Panc1 (cell line): ENCODE results near the gene NCDN. TPM values are rescaled to one million over a fixed set of nuclear protein-coding genes. Genes with fewer than 3 reads are reported as not detected.

Experiments
- ATAC-seq: fragments of 200-7000 bp; cut with Tn5 transposase; 2 replicates; pipeline ENCODE4 v1.9.1; 2020; ENCODE audit warnings: mild to moderate bottlenecking, moderate library complexity
- BruUV-seq: library from RNA; stranded (reverse); fragments of 400-500 nt; replicated peaks from 2 replicates; lab custom pipeline; 2021; lab: Mats Ljungman, UMichigan
- CTCF ChIA-PET: fragments of 300-600 bp; sonication (Branson Sonifier 250); formaldehyde crosslinking; loops from one replicate; lab custom pipeline; 2022; ENCODE audit warnings: antibody characterized with exemption; lab: Charles Lee
- POLR2A ChIA-PET: fragments of 300-600 bp; sonication (Branson Sonifier 250); formaldehyde crosslinking; loops from one replicate; lab custom pipeline; 2022; ENCODE audit warnings: antibody characterized with exemption; lab: Charles Lee
- DNase-seq: peaks from one replicate; pipeline ENCODE4 v3.0.0-alpha.2; 2010; ENCODE audit warnings: low read depth, low spot score
- H3K27ac ChIP-seq: 2 replicates; pipeline ENCODE4 v1.5.1; 2011; ENCODE audit warnings: mild to moderate bottlenecking, low read length, inconsistent platforms
- H3K27me3 ChIP-seq: fragments of 200-500 bp; sonication (Bioruptor generic); 2 replicates; pipeline ENCODE4 v1.6.0; 2014; ENCODE audit warnings: low read length, inconsistent platforms; ENCODE audit not compliant: control insufficient read depth, insufficient read depth
- H3K36me3 ChIP-seq: fragments of 200-500 bp; sonication (Bioruptor generic); 2 replicates; pipeline ENCODE4 v1.5.1; 2014; ENCODE audit warnings: inconsistent platforms, mild to moderate bottlenecking, low read length, moderate library complexity; ENCODE audit not compliant: control insufficient read depth, insufficient read depth
- H3K4me1 ChIP-seq: 2 replicates; pipeline ENCODE4 v1.5.1; 2011; ENCODE audit warnings: inconsistent platforms, mild to moderate bottlenecking, low read length, moderate library complexity; ENCODE audit not compliant: control insufficient read depth, insufficient read depth
- H3K4me3 ChIP-seq, 2 experiments: 2 replicates each; pipeline ENCODE4 v1.5.1; 2011 to 2012; ENCODE audit warnings: low read depth in 2 of 2, low read length in 2 of 2, mild to moderate bottlenecking in 2 of 2, inconsistent platforms in 1 of 2, moderate library complexity in 1 of 2
- H3K9me3 ChIP-seq: fragments of 200-500 bp; sonication (Bioruptor generic); 2 replicates; pipeline ENCODE4 v1.5.1; 2014; ENCODE audit warnings: low read depth, mild to moderate bottlenecking, inconsistent platforms, low read length, moderate library complexity; ENCODE audit not compliant: control insufficient read depth, insufficient read depth
- POLR2AphosphoS5 ChIP-seq: IDR thresholded peaks from 2 replicates; pipeline ENCODE4 v1.6.1; 2012; ENCODE audit warnings: mild to moderate bottlenecking, low read depth, low read length, moderate library complexity
- SIN3A ChIP-seq: IDR thresholded peaks from 2 replicates; pipeline ENCODE4 v1.6.1; 2012; ENCODE audit warnings: low read depth, mild to moderate bottlenecking, low read length, moderate library complexity, borderline replicate concordance; ENCODE audit not compliant: insufficient read depth
- TCF7L2 ChIP-seq: IDR thresholded peaks from 2 replicates; pipeline ENCODE4 v1.6.1; 2011; ENCODE audit warnings: mild to moderate bottlenecking, low read depth, low read length, inconsistent platforms
- in situ Hi-C: cut with HindIII; loops from 2 replicates; pipeline ENCODE4 v1.10.0; 2016; ENCODE audit warnings: low sequenced_read_pairs, low pct_unique_long_range_greater_than_20kb
- intact Hi-C: fragments of 100-400 bp; cut with micrococcal nuclease; formaldehyde crosslinking; loops from one replicate; pipeline ENCODE4 v1.10.0; 2022; ENCODE audit not compliant: unreplicated experiment
- total RNA-seq: library from RNA; stranded (reverse); gene quantifications from one replicate; pipeline ENCODE4 v1.2.1, GENCODE V29; 2021; ENCODE audit not compliant: unreplicated experiment
- TF ChIP-seq, protein P1 (sequence below): fragments of 450-650 bp; IDR thresholded peaks from 2 replicates; pipeline ENCODE4 v1.5.1; 2017; ENCODE audit warnings: mild to moderate bottlenecking
- TF ChIP-seq, protein P2 (sequence below), 2 experiments: IDR thresholded peaks; 2 replicates each; pipeline ENCODE4 v1.6.1; 2011 to 2012; ENCODE audit warnings: low read depth in 2 of 2, control low read depth in 1 of 2, low read length in 1 of 2, mild to moderate bottlenecking in 1 of 2, moderate library complexity in 1 of 2; ENCODE audit not compliant: insufficient read depth in 1 of 2

Gene NCDN
- total RNA-seq, 1 experiment from 2014 or later = 64.1 TPM

DNA sequence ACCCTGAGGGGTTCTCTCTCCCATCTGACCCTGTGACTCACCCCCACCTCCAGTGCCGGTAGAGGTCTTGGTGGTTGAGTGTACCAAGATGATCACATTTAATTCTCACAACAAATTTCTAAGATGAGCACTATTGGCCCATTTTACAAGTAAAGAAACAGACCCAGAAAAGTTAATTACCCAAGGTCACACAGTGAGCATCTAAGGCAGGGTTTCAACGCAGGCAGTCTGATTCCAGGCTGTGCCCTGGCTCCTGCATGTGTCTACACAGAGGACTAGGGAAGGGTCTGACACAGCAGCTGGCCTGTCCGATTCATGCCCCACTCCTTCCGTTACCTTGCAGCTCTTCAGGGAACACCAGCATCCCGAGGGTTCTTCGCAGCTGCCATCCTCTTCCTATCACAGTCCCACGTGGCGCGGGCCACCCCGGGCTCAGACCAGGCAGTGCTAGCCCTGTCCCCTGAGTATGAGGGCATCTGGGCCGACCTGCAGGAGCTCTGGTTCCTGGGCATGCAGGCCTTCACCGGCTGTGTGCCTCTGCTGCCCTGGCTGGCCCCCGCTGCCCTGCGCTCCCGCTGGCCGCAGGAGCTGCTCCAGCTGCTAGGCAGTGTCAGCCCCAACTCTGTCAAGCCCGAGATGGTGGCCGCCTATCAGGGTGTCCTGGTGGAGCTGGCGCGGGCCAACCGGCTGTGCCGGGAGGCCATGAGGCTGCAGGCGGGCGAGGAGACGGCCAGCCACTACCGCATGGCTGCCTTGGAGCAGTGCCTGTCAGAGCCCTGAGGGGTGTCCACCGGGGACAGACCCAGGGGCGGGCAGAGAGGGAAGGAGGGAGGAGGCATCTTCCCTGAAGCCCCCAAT is 7.5 kb downstream of the NCDN start:
- no peak for ATAC-seq
- Histone ChIP-seq H3K4me1 (no peaks in the 10 kb centered on the region; the same call in 1 of the 2 replicates), H3K9me3 (no peaks in the 10 kb centered on the region), H3K36me3 (no peaks in the 10 kb centered on the region; the same call in 1 of the 2 replicates), H3K27ac (no peak overlapping the region; the same call in 1 of the 2 replicates), H3K27me3 (no peaks in the 10 kb centered on the region), H3K4me3 (no peak overlapping the region)
- no peak for DNase-seq
- ChIA-PET POLR2A (no interaction called here), CTCF (interaction anchor here (0.6 to 2.2 kb wide), 6 partner anchors 8 to 150 kb away, joined by 3 to 45 read pairs (median 4); partner anchors contain the start of gene TFAP2E)
- in situ Hi-C loops = no loop called here
- intact Hi-C loops = loop anchor here (1.0 kb wide), 1 partner anchor 114 kb away; no protein-coding TSS in a partner anchor
- TF ChIP-seq SIN3A (no peak), TCF7L2 (no peak), POLR2AphosphoS5 (no peak)
- TF ChIP-seq, protein P1, sequence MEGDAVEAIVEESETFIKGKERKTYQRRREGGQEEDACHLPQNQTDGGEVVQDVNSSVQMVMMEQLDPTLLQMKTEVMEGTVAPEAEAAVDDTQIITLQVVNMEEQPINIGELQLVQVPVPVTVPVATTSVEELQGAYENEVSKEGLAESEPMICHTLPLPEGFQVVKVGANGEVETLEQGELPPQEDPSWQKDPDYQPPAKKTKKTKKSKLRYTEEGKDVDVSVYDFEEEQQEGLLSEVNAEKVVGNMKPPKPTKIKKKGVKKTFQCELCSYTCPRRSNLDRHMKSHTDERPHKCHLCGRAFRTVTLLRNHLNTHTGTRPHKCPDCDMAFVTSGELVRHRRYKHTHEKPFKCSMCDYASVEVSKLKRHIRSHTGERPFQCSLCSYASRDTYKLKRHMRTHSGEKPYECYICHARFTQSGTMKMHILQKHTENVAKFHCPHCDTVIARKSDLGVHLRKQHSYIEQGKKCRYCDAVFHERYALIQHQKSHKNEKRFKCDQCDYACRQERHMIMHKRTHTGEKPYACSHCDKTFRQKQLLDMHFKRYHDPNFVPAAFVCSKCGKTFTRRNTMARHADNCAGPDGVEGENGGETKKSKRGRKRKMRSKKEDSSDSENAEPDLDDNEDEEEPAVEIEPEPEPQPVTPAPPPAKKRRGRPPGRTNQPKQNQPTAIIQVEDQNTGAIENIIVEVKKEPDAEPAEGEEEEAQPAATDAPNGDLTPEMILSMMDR = peak; percentile 21
- TF ChIP-seq, protein P2, sequence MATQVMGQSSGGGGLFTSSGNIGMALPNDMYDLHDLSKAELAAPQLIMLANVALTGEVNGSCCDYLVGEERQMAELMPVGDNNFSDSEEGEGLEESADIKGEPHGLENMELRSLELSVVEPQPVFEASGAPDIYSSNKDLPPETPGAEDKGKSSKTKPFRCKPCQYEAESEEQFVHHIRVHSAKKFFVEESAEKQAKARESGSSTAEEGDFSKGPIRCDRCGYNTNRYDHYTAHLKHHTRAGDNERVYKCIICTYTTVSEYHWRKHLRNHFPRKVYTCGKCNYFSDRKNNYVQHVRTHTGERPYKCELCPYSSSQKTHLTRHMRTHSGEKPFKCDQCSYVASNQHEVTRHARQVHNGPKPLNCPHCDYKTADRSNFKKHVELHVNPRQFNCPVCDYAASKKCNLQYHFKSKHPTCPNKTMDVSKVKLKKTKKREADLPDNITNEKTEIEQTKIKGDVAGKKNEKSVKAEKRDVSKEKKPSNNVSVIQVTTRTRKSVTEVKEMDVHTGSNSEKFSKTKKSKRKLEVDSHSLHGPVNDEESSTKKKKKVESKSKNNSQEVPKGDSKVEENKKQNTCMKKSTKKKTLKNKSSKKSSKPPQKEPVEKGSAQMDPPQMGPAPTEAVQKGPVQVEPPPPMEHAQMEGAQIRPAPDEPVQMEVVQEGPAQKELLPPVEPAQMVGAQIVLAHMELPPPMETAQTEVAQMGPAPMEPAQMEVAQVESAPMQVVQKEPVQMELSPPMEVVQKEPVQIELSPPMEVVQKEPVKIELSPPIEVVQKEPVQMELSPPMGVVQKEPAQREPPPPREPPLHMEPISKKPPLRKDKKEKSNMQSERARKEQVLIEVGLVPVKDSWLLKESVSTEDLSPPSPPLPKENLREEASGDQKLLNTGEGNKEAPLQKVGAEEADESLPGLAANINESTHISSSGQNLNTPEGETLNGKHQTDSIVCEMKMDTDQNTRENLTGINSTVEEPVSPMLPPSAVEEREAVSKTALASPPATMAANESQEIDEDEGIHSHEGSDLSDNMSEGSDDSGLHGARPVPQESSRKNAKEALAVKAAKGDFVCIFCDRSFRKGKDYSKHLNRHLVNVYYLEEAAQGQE (IDR thresholded peaks at IDR 0.05; ENCODE audit: insufficient read depth in 1 of 2, low read depth in 2 of 2, low read length in 1 of 2) = no peak
- BruUV-seq = no TSS peak

DNA sequence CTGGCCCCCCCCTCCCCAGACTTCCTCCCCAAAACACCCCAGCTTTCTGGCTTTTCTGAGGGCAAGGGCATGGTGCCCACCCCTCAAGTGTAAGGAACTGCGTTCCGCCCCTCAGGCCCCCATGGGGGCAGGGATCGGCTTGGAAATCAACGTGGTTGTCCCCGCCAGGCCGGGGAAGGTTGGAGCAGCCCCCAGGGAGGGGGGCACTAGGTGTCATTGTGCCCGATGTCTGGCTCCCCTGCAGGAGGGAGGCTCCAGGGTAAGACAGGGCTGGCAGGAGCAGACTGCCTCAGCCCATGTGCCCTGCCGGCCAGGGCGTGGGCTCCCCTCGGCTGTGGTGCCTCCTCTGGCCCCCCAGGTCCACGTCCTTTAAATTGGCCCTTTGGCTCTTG is 8.1 kb downstream of the NCDN start:
- POLR2A ChIA-PET = no interaction called here
- no peaks in the 10 kb centered on the region; the same call in 1 of the 2 replicates for H3K4me1 ChIP-seq

More for the DNA sequence above, 8.1 kb downstream of the NCDN start:
- no peak for ATAC-seq
- no TSS peak for BruUV-seq
- Histone ChIP-seq H3K36me3 (no peaks in the 10 kb centered on the region; the same call in 1 of the 2 replicates), H3K9me3 (no peaks in the 10 kb centered on the region), H3K4me3 (no peak overlapping the region), H3K27ac (no peak overlapping the region), H3K27me3 (no peaks in the 10 kb centered on the region)
- intact Hi-C loops = no loop called here
- in situ Hi-C loops = no loop called here
- CTCF ChIA-PET = interaction anchor here (1.2 to 2.2 kb wide), 2 partner anchors 114 to 150 kb away, joined by 4 to 45 read pairs; no protein-coding TSS in a partner anchor
- no peak for DNase-seq
- no peak for TF ChIP-seq SIN3A
- TF ChIP-seq, protein P1 = no peak
- TF ChIP-seq TCF7L2 = no peak
- TF ChIP-seq, protein P2 (IDR thresholded peaks at IDR 0.05; ENCODE audit: insufficient read depth in 1 of 2, low read depth in 2 of 2, low read length in 1 of 2) = no peak
- TF ChIP-seq POLR2AphosphoS5 = no peak
